Spinal cord (tissue), 10 donors: ENCODE results near the gene BLVRB. TPM values are rescaled to one million over a fixed set of nuclear protein-coding genes. Genes with fewer than 3 reads are reported as not detected.
"Not testable (repeated sequence)": the region's sequence is repeated elsewhere in the genome, so short reads cannot be mapped to it uniquely, and the experiment has no call there.

Source experiments
- DNase-seq, 6 donors: peaks; one replicate each; pipeline versions ENCODE4 v3.0.0 to v3.0.0-alpha.2; 2013 to 2015; ENCODE audit warnings: low spot score in 6 of 6, low read depth in 4 of 6
- H3K27ac ChIP-seq: one replicate; pipeline ENCODE4 v1.5.1; 2013; ENCODE audit warnings: low read depth, low read length, control low read depth
- H3K27me3 ChIP-seq: one replicate; pipeline ENCODE4 v1.6.1; 2013; ENCODE audit warnings: low read length; ENCODE audit not compliant: control insufficient read depth, insufficient read depth
- H3K36me3 ChIP-seq: one replicate; pipeline ENCODE4 v1.6.1; 2013; ENCODE audit warnings: low read length; ENCODE audit not compliant: control insufficient read depth, insufficient read depth
- H3K4me1 ChIP-seq: one replicate; pipeline ENCODE4 v1.6.1; 2013; ENCODE audit warnings: low read length; ENCODE audit not compliant: control insufficient read depth, insufficient read depth
- H3K4me3 ChIP-seq: one replicate; pipeline ENCODE4 v1.5.1; 2013; ENCODE audit warnings: low read depth, low read length, control low read depth
- H3K9me3 ChIP-seq: one replicate; pipeline ENCODE4 v1.6.1; 2013; ENCODE audit warnings: low read length; ENCODE audit not compliant: control insufficient read depth, insufficient read depth
- WGBS: methylation state at CpG from one replicate; pipeline ENCODE4 v1.1.5; 2013; ENCODE audit warnings: missing lambda C conversion rate; ENCODE audit not compliant: insufficient coverage; 5-methylcytosine and 5-hydroxymethylcytosine counted together
- polyA plus RNA-seq, 2 donors: library from polyadenylated mRNA; unstranded; fragments of 120-200 nt; gene quantifications; one replicate each; pipeline ENCODE4 v1.2.1, GENCODE V29; 2013; ENCODE audit not compliant: insufficient read length in 2 of 2
- total RNA-seq, 2 donors: library from RNA; depleted of rRNA in 1 of 2; stranded (reverse); fragments of 120-200 nt in 1 of 2; fragments of >200 nt in 1 of 2; gene quantifications; one replicate each; pipeline versions ENCODE4 v1.2.3 to v1.2.4, GENCODE V29; 2013 to 2014
- donor health status: healthy.

The BLVRB gene
- total and polyA plus RNA-seq, 4 donors = 23.0 to 102 (median 49.1) TPM

DNA sequence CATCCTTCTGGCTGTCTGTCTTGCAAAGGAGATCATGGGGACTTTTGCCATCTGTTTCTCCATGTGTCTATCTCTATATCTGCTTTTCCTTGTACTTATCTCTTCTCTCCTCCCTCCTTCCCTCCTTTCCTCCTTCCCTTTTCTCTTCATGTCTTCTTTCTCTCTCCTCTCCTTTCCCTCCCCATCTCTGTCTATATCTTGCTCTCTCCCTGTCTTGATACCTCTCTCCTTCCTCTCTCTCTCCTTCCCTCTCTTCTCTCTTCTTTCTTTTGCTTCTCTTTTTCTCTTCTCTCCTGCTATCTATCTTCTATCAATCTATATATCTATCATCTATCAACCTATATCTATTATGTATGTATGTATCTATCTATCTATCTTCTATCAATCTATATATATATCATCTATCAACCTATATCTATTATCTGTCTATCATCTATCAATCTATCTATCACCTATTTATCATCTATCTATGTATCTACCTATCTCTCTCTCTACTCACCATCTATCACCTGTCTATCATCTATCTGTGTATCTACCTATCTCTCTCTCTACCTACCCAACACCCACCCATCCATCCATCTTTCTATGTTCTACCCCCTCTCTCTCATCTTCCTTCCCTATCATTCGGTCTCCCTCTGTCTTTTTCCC, 28.8 kb upstream of the BLVRB start:
- Histone ChIP-seq H3K36me3 (peaks cover 66% of the 10 kb centered on the region), H3K27me3 (no peaks in the 10 kb centered on the region), H3K4me1 (no peaks in the 10 kb centered on the region), H3K27ac (no peak overlapping the region), H3K4me3 (no peak overlapping the region), H3K9me3 (no peaks in the 10 kb centered on the region)
- DNase-seq = no peak
- 73% methylated on average over 1 of the region's 1 CpG for WGBS

- Histone ChIP-seq H3K4me1 (no peaks in the 10 kb centered on the region), H3K9me3 (no peaks in the 10 kb centered on the region), H3K36me3 (peaks cover 63% of the 10 kb centered on the region), H3K27ac (no peak overlapping the region), H3K4me3 (no peak overlapping the region), H3K27me3 (no peaks in the 10 kb centered on the region)
- WGBS = 36% methylated on average over 3 of the region's 4 CpGs
- no peak for DNase-seq
Observed at GRCh38 chr19:40493778-40494177, 28.2 kb upstream of the BLVRB start.

DNA sequence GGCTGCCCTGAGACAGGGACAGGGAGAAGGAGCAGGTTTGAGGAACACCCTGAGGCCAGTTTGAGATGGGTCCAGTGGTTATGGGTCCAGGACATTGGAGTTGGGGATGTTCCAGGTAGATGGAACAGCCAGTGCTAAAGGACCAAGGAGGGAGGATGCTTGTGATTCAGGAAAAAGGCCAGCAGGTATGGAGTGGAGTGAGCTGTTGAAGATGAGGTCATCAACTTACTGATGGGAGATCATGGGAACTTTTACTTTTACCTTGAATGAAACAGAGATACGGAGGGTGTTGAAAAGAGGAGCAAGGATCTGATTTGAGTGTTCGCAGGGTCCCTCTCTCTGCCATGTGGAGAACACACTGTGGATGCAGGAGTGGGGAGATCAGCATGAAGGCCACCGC, 26.7 kb upstream of the BLVRB start:
- no peak overlapping the region for H3K27ac ChIP-seq
- H3K27me3 ChIP-seq = peaks cover 4% of the 10 kb centered on the region
- no peak overlapping the region for H3K4me3 ChIP-seq
- no peak for DNase-seq
- H3K9me3 ChIP-seq = no peaks in the 10 kb centered on the region
- peaks cover 59% of the 10 kb centered on the region for H3K36me3 ChIP-seq
- peaks cover 6% of the 10 kb centered on the region for H3K4me1 ChIP-seq
- 96% methylated on average over 3 of the region's 3 CpGs for WGBS

DNA sequence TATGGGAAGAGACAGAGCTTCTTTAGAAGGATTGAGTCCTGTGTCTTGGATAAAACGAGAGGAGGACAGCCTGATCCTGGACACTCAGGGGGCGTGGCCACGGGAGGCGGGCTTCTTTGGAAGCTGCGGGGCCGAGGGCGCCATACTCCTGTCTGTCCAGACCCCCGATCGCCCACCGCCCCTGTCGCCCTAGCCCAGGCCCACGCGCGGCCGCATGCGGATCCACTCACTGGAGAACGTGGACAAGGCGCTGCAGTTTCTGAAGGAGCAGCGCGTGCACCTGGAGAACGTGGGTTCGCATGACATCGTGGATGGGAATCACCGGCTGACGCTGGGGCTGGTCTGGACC, 24.3 kb upstream of the BLVRB start:
- no peak overlapping the region for H3K4me3 ChIP-seq
- DNase-seq = no peak
- WGBS = 52% methylated on average over 25 of the region's 25 CpGs
- H3K4me1 ChIP-seq = peaks cover 6% of the 10 kb centered on the region
- no peak overlapping the region for H3K27ac ChIP-seq
- H3K9me3 ChIP-seq = no peaks in the 10 kb centered on the region
- H3K36me3 ChIP-seq = peaks cover 46% of the 10 kb centered on the region
- peaks cover 4% of the 10 kb centered on the region for H3K27me3 ChIP-seq

GRCh38 chr19:40486017-40486416, 20.5 kb upstream of the BLVRB start:
- Histone ChIP-seq H3K27me3 (peaks cover 4% of the 10 kb centered on the region), H3K4me1 (peaks cover 6% of the 10 kb centered on the region), H3K9me3 (no peaks in the 10 kb centered on the region), H3K27ac (no peak overlapping the region), H3K36me3 (peaks cover 20% of the 10 kb centered on the region), H3K4me3 (no peak overlapping the region)
- 93% methylated on average over 3 of the region's 3 CpGs for WGBS
- DNase-seq = no peak

GRCh38 chr19:40475878-40476644, 10.5 kb upstream of the BLVRB start:
- H3K4me3 ChIP-seq, H3K4me1 ChIP-seq, H3K27me3 ChIP-seq, DNase-seq, H3K9me3 ChIP-seq, H3K27ac ChIP-seq: not testable (repeated sequence)
- 85% methylated on average over 7 of the region's 15 CpGs for WGBS
- peaks cover 23% of the 10 kb centered on the region for H3K36me3 ChIP-seq

GRCh38 chr19:40474737-40475136, 9.2 kb upstream of the BLVRB start:
- no CpG with 5 or more reads among the region's 4 CpGs for WGBS
- no peaks in the 10 kb centered on the region for H3K9me3 ChIP-seq
- no peak for DNase-seq

DNA sequence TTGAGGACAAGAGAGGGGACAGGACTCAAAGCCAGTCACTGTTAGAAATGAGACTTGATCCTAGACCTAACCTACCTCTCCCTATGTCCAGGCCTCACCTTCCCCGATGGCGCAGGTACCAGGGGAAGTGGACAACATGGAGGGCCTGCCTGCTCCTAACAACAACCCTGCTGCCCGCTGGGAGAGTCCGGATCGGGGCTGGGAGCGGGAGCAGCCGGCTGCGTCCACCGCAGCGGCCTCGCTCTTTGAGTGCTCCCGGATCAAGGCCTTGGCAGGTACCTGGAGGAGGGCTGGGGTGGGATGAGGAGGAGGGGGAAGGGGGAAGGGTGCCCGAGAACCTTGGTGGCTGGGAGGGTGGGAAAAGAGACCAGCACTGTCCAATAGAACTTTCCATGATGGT, 7.0 kb upstream of the BLVRB start:
- Histone ChIP-seq H3K4me3 (no peak overlapping the region), H3K36me3 (peaks cover 26% of the 10 kb centered on the region), H3K27me3 (no peaks in the 10 kb centered on the region), H3K9me3 (no peaks in the 10 kb centered on the region), H3K4me1 (peaks cover 2% of the 10 kb centered on the region), H3K27ac (no peak overlapping the region)
- no peak for DNase-seq
- WGBS = 86% methylated on average over 4 of the region's 13 CpGs

More at GRCh38 chr19:40474737-40475136, 9.2 kb upstream of the BLVRB start:
- H3K4me3 ChIP-seq = no peak overlapping the region
- no peaks in the 10 kb centered on the region for H3K27me3 ChIP-seq
- H3K36me3 ChIP-seq = peaks cover 29% of the 10 kb centered on the region
- no peak overlapping the region for H3K27ac ChIP-seq
- no peaks in the 10 kb centered on the region for H3K4me1 ChIP-seq

DNA sequence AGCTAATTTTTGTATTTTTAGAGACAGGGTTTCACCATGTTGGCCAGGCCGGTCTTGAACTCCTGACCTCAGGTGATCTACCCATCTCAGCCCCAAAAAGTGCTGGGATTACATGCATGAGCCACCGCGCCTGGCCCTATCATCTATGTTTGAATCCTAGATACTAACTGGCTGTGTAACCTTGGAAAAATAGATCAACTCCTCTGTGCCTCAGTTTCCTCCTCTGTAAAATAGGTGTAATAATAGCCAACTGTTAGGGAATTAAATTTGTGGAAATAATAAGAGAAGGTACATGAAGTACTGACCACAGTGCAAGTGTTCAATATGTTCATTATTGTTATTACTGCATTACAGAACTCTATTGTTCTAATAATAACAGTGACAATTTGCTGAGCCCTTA, 5.6 kb upstream of the BLVRB start:
- DNase-seq = no peak
- H3K4me1 ChIP-seq = peaks cover 13% of the 10 kb centered on the region
- no peak overlapping the region for H3K27ac ChIP-seq
- no peaks in the 10 kb centered on the region for H3K9me3 ChIP-seq
- WGBS = 92% methylated on average over 1 of the region's 3 CpGs
- H3K4me3 ChIP-seq = no peak overlapping the region
- H3K27me3 ChIP-seq = no peaks in the 10 kb centered on the region
- peaks cover 21% of the 10 kb centered on the region for H3K36me3 ChIP-seq

- Histone ChIP-seq H3K4me1 (peaks cover 28% of the 10 kb centered on the region), H3K27ac (no peak overlapping the region), H3K36me3 (peaks cover 18% of the 10 kb centered on the region), H3K9me3 (no peaks in the 10 kb centered on the region), H3K4me3 (no peak overlapping the region), H3K27me3 (no peaks in the 10 kb centered on the region)
- no peak for DNase-seq
- WGBS = no CpG with 5 or more reads among the region's 6 CpGs
Observed at GRCh38 chr19:40469011-40469410, 3.5 kb upstream of the BLVRB start.
